Epithelial cell of esophagus (primary cell): ENCODE data around the gene ESF1.

ENCODE experiments used
- DNase-seq: peaks from one replicate; pipeline ENCODE4 v3.0.0; 2010; ENCODE audit warnings: low read depth
- H3K4me3 ChIP-seq: 2 replicates; pipeline ENCODE4 v1.5.1; 2011; ENCODE audit warnings: mild to moderate bottlenecking, low read length, control low read depth
- TF ChIP-seq, protein P1 (sequence below): IDR thresholded peaks from 2 replicates; pipeline ENCODE4 v1.5.1; 2011; ENCODE audit warnings: low read depth, mild to moderate bottlenecking, low read length, control low read depth, inconsistent platforms; ENCODE audit not compliant: insufficient read depth; ENCODE audit errors: missing control alignments

The ESF1 gene

DNA sequence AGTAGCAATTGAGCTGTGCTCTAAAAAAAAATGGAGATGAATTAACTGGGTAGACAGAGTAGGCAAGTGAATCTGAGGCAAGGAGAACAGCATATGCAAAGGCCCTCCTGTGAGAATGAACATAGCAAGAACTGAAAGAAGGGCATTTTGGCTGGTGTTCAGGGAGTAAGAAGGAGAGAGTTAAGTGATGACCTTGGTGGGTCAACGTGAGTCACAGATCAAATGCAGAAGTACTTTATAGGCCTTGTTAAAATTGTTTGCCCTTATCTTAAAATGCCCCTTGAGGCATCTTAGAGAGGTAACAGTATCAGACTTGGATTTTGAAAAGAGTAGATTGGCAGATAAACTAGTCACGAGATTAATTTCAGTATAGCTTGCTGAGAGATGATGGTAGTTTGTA, 24.7 kb upstream of the ESF1 start:
- H3K4me3 ChIP-seq = no peak overlapping the region
- TF ChIP-seq, protein P1, sequence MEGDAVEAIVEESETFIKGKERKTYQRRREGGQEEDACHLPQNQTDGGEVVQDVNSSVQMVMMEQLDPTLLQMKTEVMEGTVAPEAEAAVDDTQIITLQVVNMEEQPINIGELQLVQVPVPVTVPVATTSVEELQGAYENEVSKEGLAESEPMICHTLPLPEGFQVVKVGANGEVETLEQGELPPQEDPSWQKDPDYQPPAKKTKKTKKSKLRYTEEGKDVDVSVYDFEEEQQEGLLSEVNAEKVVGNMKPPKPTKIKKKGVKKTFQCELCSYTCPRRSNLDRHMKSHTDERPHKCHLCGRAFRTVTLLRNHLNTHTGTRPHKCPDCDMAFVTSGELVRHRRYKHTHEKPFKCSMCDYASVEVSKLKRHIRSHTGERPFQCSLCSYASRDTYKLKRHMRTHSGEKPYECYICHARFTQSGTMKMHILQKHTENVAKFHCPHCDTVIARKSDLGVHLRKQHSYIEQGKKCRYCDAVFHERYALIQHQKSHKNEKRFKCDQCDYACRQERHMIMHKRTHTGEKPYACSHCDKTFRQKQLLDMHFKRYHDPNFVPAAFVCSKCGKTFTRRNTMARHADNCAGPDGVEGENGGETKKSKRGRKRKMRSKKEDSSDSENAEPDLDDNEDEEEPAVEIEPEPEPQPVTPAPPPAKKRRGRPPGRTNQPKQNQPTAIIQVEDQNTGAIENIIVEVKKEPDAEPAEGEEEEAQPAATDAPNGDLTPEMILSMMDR = no peak
- DNase-seq = no peak

- DNase-seq = peak; percentile 97
- H3K4me3 ChIP-seq = no peak overlapping the region
- TF ChIP-seq, protein P1 = no peak
These were observed 16.0 kb upstream of the ESF1 start for GRCh38 chr20:13800728-13801134.

DNA sequence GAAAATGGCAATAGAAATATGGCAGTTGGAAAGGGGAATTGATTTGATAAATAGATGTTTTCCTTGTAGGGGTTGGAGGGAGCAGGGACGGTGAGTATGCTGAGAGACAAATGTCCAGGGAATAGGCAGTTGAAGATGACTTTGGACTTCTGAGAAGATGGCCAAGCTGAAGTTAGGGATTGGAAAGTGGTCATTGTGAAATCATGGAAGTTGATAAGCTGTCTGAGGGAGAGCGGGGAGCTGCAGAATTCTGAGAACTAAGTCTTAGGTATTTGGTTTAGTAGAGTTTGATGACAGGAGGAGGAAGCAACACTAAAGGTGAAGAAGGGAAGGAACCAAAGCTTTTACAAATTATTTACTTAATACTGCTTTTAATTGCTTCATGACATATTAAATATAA, 15.3 kb upstream of the ESF1 start:
- peak; percentile 4 for DNase-seq
- H3K4me3 ChIP-seq = no peak overlapping the region
- TF ChIP-seq, protein P1 = no peak

DNA sequence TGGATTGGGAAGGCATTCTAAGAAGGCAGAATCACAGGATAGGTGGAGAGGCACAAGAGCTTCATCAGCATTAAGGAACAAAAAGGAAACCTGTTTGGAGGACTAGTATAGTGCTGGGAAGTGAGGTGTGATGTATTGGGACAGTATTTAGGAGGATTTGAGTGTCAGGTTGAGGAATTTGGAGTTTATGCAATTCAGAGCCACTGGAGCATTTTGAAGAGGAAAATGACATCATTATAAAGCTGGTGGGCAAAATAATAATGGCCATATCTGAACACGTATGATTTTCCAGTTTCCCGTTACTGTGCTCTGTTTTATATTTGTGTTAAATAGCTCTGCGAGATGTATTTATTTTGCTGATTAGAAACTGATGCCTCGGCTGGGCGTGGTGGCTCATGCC, 14.3 kb upstream of the ESF1 start:
- H3K4me3 ChIP-seq = no peak overlapping the region
- TF ChIP-seq, protein P1 = no peak
- DNase-seq = no peak

DNA sequence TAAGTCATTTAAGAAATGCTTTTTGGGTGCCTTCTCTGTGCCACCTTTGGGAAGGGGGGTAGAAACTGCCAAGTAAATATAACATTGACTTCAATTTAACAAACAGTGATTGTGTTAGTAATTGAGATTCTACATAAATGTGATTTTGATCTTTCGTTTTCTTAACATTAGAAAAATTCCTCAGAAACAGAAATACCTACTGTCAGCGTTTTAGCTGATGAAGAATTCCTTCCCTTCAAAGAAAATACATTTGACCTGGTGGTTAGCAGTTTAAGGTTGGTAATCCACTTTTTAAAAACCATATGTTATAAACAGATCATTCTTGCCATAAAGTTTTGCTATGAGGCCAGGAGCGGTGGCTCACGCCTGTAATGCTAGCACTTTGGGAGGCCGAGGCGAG, 9.9 kb upstream of the ESF1 start:
- no peak for DNase-seq
- TF ChIP-seq, protein P1 = no peak
- no peak overlapping the region for H3K4me3 ChIP-seq

DNA sequence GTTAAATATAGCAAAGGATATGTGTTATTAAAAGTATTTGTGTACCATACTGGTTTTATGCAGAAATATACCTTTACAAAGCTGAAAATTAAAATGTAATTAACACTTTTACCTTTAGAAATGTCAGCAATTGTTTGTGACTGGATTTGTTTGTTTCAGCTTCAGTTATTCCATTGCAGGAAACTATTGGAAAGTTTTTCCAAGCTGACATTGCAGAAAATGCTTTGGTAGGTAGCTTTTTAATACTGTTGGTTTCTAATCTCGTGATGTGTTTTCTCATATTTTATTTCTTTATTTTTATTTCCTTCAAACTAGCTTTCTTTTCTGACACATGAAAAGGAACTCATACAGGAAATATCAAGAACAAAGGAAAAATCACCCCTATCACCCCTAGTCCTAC, 8.3 kb upstream of the ESF1 start:
- DNase-seq = no peak
- TF ChIP-seq, protein P1 = no peak
- H3K4me3 ChIP-seq = no peak overlapping the region

DNA sequence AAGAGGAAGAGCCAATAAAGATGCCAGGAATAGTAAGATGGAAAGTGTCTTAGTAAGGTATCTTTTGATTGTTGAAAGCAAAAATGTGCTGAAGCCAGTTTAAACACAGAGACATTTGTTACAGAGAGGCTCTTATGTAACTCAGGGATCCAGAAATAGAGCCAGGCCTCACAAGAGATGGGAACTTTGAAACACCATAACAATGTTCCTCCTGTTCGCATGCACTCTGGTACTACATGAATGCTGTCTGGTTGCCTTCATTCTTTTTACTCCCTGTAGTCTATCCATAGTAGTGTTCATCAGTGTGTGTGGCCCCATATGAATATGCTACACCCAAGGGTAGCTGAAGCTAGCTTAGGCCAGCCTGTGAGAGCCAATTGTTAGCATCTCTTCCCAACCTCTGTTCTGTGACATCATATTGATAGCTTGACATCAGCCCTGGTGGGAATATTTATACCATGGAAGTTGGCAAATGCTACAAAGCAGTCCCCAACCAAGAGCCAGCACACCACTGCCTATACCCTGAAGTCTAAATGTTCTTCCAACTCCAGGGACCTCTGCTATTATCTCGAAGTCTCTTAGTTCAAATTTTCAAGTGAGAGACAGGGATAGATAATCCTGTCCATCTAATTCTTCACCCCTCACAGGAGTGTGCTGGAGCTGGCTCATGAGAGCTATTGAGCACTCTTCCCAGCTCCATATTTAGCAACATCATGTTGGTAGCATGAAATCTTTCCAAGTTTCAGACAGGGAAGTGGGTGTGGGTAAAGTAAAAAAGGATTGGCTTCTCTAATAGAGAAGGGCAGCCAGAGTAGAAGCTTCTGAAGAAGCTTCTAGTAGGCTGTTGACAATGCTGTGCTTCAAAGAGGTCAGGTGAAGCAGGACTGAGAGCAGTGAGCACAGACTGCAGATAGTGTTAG, 7.1 kb upstream of the ESF1 start:
- TF ChIP-seq, protein P1 = no peak
- DNase-seq = no peak
- H3K4me3 ChIP-seq = no peak overlapping the region
